Fibroblast of skin of left quadriceps (primary cell): ENCODE results near the gene FAHD1.
"Not testable (repeated sequence)": the region's sequence is repeated elsewhere in the genome, so short reads cannot be mapped to it uniquely, and the experiment has no call there.

Source experiments
- DNase-seq, 2 experiments: peaks; one replicate each; pipeline ENCODE4 v3.0.0-alpha.2; 2013; ENCODE audit warnings: low read depth in 2 of 2

The FAHD1 gene

GRCh38 chr16:1846416-1846815, 19.4 kb downstream of the FAHD1 start:
- no peak for DNase-seq

DNA sequence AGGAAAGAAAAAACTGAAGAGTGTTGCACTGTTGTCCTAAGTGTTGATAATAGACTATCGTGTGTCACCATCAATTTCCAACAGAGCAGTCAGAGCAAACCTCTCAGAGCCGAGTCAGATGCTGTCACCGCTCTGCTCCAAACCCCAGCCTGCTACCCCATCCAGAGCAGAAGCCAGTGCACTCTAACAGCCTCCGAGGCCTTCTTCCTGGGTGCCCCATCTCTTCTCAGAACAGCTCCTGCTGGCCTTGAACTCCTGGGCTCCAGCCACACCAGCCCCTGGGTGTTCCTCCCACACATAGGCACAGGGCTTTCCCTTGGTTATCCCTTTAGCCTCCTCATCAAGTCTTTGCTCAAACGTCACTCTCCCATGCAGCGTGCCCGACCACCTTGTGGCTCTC, 24.0 kb downstream of the FAHD1 start:
- DNase-seq, result no peak

- DNase-seq, result no peak
Observed at GRCh38 chr16:1851793-1852192, 24.8 kb downstream of the FAHD1 start.

DNA sequence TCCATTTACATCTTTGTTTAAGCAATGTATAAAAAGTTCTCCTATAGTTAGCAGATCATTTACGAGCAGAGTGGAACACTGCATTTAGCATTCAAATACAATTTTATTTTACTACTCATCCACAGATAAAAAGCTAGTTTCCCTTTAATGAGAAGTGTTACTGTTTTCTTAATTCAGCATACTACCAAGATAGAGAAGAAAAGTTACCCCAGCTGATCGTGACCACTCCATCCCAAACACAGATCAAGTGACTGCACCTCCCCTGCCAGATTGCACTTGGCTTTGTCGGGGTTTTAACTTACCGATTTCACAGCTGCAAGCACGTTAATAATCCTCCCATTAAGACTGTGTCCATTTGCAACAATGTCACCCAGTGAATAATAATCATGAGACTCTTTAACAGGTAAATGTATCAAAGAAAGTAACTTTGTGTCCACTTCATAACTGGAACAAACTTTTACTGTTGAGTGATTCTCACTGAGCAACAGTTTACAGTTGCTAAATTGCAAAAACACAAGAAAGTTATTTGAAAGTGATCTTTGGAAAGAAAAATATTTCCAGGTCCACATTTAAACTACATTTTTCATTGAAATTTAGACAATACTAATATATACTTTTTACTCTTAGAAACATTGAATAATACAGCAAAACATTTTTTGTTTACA, 30.6 kb downstream of the FAHD1 start:
- DNase-seq, result no peak

DNA sequence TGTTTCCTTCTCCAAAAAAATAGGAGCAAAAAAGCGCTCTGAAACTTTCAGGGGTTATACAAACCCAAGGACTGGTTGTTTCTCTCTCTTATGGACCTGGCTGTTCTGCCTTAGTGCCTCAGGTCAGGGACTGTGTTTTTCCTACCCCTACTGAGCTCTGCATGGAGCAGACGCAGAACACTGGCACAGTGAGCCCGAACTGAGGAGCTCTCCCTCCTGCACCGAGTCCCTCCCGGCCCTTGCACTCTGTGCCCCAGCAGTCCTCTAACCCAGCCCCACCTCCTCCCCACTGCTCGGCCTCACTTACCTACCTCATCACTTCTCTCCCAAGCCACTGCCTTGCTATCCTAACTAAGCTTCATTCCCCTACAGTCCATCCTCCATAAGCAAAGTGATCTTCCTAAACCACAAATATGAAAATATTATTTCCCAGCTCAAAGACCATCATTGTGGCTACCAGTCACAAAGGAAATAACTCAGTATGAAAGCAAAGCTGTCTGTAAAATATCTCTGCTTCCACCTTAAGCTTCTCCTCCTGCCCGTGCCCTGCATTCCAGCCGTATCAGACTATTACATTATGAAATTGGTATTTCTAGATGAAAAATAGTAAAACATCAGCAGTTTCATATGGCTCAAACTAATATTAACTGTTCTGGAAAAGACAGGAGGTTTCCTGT, 31.3 kb downstream of the FAHD1 start:
- no peak for DNase-seq

GRCh38 chr16:1859650-1860049, 32.6 kb downstream of the FAHD1 start:
- no peak for DNase-seq

DNA sequence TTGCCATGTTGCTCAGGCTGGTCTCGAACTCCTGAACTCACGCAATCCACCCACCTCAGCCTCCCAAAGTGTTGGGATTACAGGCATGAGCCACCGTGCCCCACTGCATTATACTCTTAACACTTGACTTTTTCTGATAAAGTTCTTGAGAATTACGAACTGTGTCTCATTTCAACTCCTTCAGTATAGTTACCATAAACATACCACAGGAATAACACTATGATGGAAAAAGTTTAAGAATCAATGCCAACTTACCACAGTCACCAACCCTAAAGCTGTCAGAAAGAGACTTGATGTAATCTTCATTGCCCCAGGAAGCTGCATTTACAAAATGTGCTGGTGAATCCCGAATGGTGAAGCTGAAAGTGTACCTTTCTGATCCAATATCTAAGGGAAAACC, 34.7 kb downstream of the FAHD1 start:
- DNase-seq, result no peak

GRCh38 chr16:1862394-1862793, 35.4 kb downstream of the FAHD1 start:
- DNase-seq, result no peak

DNA sequence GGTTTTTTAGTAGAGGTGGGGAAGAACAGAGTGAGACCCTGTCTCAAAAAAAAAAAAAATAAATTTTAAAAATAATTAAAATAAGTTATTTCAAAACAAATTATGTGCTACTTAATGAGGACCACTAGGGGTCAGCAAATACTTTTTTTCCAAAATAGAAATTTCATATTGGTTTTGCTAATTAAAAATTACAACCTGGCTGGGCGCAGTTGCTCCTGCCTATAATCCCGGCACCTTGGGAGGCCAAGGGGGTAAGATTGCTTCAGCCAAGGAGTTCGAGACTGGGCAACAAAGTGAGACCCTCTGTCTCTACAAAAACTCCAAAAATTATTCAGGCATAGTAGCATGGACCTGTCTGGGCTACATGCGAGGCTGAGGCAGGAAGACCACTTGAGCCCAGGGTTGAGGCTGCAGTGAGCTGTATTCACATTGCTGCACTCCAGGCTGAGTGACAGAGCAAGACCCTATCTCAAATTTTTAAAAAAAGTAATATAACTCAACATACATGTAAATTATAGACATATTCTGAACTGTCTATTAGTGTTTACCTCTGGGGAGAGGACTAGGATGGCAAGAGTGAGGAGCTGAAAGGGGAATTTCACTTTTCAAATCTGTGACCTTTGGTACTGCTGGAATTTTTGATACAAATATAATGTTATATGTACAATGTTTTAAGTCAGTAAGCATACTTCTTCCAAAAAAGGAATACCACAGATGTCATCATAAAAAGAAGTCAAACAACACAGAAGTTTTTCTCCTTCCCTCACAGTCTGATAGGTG, 36.9 kb downstream of the FAHD1 start:
- DNase-seq, result no peak

GRCh38 chr16:1865902-1866690, 39.1 kb downstream of the FAHD1 start:
- no peak for DNase-seq

DNA sequence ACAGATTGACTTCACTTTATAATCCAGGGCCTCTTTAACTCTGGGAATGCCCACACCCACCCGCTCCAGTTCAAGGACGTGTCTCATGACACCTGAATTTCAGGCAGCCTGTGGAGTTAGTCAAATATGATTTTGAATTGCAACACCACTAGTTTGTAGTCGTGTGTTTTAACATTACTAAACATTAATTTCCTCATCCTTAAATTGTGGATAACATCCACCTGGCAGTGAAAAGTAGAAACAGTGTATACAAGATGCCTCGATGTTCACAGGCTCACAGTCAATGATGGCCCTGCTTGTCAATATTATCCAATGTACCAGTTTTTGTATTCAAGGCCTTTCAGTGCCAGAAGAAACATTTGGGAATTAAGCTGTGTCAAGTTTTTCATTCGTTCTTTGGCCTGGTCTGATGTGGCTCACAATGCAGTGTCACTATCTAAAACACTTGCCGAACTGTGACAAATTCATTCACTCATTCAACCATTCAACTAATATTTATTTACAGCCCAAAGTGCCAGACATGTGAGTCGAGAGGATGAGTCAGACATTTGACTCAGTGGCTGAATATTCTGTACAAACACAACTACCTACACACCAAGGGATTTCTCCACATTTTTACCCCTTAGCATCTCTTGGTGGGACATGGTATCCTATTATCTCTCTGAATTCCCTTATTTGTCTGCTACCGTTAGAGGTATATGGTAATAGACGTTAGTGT, 43.5 kb downstream of the FAHD1 start:
- peak in 1 of 2 experiments; percentile 4 for DNase-seq

DNA sequence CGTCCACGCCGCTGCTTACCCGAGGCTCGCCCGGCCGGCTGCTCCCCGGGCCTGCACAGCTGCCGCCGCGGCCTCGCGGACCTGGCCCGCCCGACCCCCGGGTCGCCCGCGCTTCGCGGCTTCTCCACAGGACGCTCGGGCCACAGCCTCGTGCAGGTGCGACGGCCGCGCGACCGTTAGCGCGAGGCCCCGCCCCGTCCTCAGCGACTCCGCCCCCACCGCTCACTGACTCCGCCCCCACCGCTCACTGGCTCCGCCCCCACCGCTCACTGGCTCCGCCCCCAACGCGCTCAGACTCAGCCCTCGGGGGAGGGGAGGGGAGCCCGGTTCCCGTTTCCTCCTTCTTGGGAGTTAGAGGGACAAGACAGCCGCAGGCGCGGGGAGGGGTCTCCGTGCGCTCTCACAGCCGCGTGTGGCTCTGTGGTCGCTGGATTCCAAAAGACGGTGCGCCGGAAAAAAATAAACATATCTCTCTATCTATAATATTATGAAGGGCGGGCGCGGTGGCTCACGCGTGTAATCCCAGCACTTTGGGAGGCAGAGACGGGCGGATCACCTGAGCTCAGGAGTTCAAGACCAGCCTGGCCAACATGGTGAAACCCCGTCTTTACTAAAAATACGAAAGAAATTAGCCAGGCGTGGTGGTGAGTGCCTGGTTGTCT, 45.1 kb downstream of the FAHD1 start, which contains the start of gene MEIOB:
TSS of gene MEIOB (minus strand) at position 191 of the 662 bp plus-strand sequence. CDS start 3,989 bp downstream, outside the sequence.
- peak in 1 of 2 experiments; percentile 3 for DNase-seq

- no peak for DNase-seq
Observed at GRCh38 chr16:1874854-1875253, 47.8 kb downstream of the FAHD1 start.

- not testable (repeated sequence) for DNase-seq
Observed at GRCh38 chr16:1876066-1876465, 49.1 kb downstream of the FAHD1 start.

DNA sequence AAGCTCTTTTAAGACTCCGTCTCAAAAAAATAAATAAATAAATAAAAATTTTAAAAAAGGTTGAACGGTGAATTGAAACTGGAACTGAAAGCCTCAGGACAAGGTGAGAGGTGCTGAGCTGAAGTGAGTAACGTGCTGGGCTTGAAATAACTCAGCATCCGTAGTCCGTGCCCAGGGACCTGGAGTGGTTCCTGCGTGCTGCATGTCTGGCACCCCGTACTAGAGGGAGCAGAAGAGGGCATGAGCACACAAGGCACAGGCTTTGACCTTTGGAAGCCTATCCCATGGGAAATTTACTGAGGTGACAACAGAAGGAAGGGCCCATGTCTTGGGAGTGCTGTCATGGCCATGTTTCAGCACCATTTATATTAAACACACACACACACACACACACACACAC, 49.5 kb downstream of the FAHD1 start:
- DNase-seq, result no peak

DNA sequence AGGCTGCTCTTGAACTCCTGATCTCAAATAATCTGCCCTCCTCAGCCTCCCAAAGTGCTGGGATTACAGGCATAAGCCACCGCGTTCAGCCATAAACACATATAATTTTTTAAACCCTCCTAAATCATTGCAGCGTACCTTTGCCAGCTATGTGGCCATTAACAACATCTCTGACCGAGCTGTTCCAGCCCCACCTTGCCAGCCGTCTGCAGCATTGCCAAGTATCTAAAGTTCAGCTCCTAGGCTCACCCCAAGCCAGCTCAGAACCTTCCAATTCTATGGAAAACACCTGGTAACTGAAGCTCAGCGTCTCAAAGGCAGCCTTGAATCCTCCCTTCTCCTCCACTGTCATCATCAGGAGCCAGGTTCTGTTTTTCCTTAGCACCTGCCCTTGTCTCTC, 50.1 kb downstream of the FAHD1 start:
- DNase-seq, result no peak

DNA sequence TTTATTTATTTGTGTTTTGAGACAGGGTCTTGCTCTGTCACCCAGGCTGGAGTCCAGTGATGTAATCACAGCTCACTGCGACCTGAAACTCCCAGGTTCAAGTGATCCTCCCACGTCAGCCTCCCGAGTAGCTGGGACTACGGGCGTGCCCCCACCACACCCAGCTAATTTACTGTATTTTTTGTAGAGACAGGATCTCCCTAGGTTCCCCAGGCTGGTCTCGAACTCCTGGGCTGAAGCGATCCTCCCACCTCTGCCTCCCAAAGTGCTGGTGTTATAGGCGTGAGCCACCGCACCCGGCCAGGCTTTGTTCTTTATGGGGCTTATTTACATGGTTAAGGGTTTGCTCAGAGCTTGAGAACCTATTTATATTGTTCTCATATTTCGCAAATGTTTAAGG, 50.8 kb downstream of the FAHD1 start:
- no peak for DNase-seq

DNA sequence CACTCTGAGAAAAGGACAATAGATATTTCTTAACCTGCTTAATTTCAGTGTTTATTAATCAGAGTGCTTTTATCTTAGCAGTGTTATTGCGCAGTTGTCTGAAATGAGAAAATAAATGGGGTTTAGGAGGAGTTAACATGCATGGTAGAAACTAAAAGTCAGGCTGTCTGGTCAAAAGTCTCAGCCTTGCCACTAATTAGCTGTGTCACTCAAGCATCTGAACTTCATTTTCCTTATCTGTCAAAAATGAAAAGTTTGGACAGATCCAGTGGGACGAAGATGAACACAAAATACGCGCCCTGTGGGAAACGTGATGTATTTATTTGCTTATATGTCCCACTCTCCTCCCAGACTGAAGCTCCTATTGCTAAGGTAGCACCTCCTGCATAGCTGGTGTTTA, 51.2 kb downstream of the FAHD1 start:
- no peak for DNase-seq
